PC-3 (cell line): ENCODE measurements around the gene RNF39.

Experiments
- CTCF ChIP-seq: fragments of 300-600 bp; sonication (generic); conservative IDR thresholded peaks from 2 replicates; pipeline ENCODE4 v1.5.1; 2017; ENCODE audit warnings: antibody characterized with exemption, low read depth, mild to moderate bottlenecking, low read length
- EZH2 ChIP-seq: fragments of 300-600 bp; sonication (generic); IDR thresholded peaks from one replicate; pipeline ENCODE4 v1.6.1; 2017; ENCODE audit warnings: antibody characterized with exemption, mild to moderate bottlenecking, low read length; ENCODE audit not compliant: unreplicated experiment

- peak; percentile 20; the same call in 1 of the 2 replicates for TF ChIP-seq CTCF
- no peak for TF ChIP-seq EZH2
Measured at GRCh38 chr6:30104661-30105060, 29.1 kb upstream of the RNF39 start.
